ENCODE data around the gene SPHK2. TPM values are rescaled to one million over a fixed set of nuclear protein-coding genes. Genes with fewer than 3 reads are reported as not detected.
A peak's percentile ranks its signal among the peaks of the same experiment; 100 is the strongest.

The SPHK2 gene
- total RNA-seq, 1 experiment from 2014 or later, result 38.8 TPM

- no peak for DNase-seq (ENCODE audit: low spot score)
- Histone ChIP-seq H3K36me3 (ENCODE audit: insufficient read depth, low read length, poor library complexity, severe bottlenecking) (no peaks in the 10 kb centered on the region), H3K27me3 (replicated peaks; ENCODE audit: insufficient read depth, low read depth, low read length, poor library complexity) (no peaks in the 10 kb centered on the region), H3K27ac (ENCODE audit: low read depth, low read length, poor library complexity, severe bottlenecking) (no peak overlapping the region), H3K4me1 (ENCODE audit: insufficient read depth, low read length, poor library complexity, severe bottlenecking) (peaks cover 34% of the 10 kb centered on the region), H3K4me3 (ENCODE audit: low read depth, low read length, poor library complexity, severe bottlenecking) (no peak overlapping the region), H3K9me3 (ENCODE audit: low read depth, low read length, poor library complexity, severe bottlenecking) (no peaks in the 10 kb centered on the region)
- TF ChIP-seq EZH2 (IDR thresholded peaks at IDR 0.05; ENCODE audit: borderline replicate concordance, low read depth, low read length, poor library complexity, severe bottlenecking) (no peak), CTCF (conservative IDR thresholded peaks at IDR 0.05; ENCODE audit: low read depth, low read length) (no peak)
- POLR2A ChIA-PET (ENCODE audit: low non-redundant PET), result interaction anchor here (0.6 to 0.7 kb wide), 2 partner anchors 322 to 1541 kb away, joined by 4 to 7 read pairs; no protein-coding TSS in a partner anchor
- intact Hi-C loops (cut with micrococcal nuclease; ENCODE audit: unreplicated experiment), result loop anchor here (10.0 kb wide), 1 partner anchor 322 kb away; the partner anchor contains the start of gene FTL
- CTCF ChIA-PET, result interaction anchor here (0.6 kb wide), 1 partner anchor 25 kb away, joined by 3 read pairs; no protein-coding TSS in a partner anchor
- no TSS peak for BruUV-seq (replicated peaks)
Measured at GRCh38 chr19:48642862-48643261, 23.6 kb downstream of the SPHK2 start.

- H3K9me3 ChIP-seq (ENCODE audit: low read depth, low read length, poor library complexity, severe bottlenecking), result no peaks in the 10 kb centered on the region
- intact Hi-C loops (cut with micrococcal nuclease; ENCODE audit: unreplicated experiment), result loop anchor here (10.0 kb wide), 1 partner anchor 320 kb away; the partner anchor contains the start of gene FTL
- peak overlapping the region; percentile 77 for H3K27ac ChIP-seq (ENCODE audit: low read depth, low read length, poor library complexity, severe bottlenecking)
- H3K4me3 ChIP-seq (ENCODE audit: low read depth, low read length, poor library complexity, severe bottlenecking), result peak overlapping the region; percentile 62
- no peak for DNase-seq (ENCODE audit: low spot score)
- ChIA-PET CTCF (no interaction called here), POLR2A (ENCODE audit: low non-redundant PET) (no interaction called here)
- H3K36me3 ChIP-seq (ENCODE audit: insufficient read depth, low read length, poor library complexity, severe bottlenecking), result no peaks in the 10 kb centered on the region
- no peaks in the 10 kb centered on the region for H3K27me3 ChIP-seq (replicated peaks; ENCODE audit: insufficient read depth, low read depth, low read length, poor library complexity)
- BruUV-seq (replicated peaks), result no TSS peak
- no peak for TF ChIP-seq EZH2 (IDR thresholded peaks at IDR 0.05; ENCODE audit: borderline replicate concordance, low read depth, low read length, poor library complexity, severe bottlenecking)
- no peak for TF ChIP-seq CTCF (conservative IDR thresholded peaks at IDR 0.05; ENCODE audit: low read depth, low read length)
- H3K4me1 ChIP-seq (ENCODE audit: insufficient read depth, low read length, poor library complexity, severe bottlenecking), result peaks cover 26% of the 10 kb centered on the region
Measured at GRCh38 chr19:48644355-48644754, 25.0 kb downstream of the SPHK2 start.

GRCh38 chr19:48644839-48645619 lies 25.7 kb downstream of the SPHK2 start:
- CTCF ChIA-PET, result interaction anchor here (0.6 to 1.8 kb wide), 4 partner anchors 69 to 325 kb away, joined by 3 to 8 read pairs (median 6); no protein-coding TSS in a partner anchor
- TF ChIP-seq CTCF (conservative IDR thresholded peaks at IDR 0.05; ENCODE audit: low read depth, low read length), result no peak
- TF ChIP-seq EZH2 (IDR thresholded peaks at IDR 0.05; ENCODE audit: borderline replicate concordance, low read depth, low read length, poor library complexity, severe bottlenecking), result no peak
- H3K9me3 ChIP-seq (ENCODE audit: low read depth, low read length, poor library complexity, severe bottlenecking), result no peaks in the 10 kb centered on the region
- no TSS peak for BruUV-seq (replicated peaks)
- H3K36me3 ChIP-seq (ENCODE audit: insufficient read depth, low read length, poor library complexity, severe bottlenecking), result no peaks in the 10 kb centered on the region
- DNase-seq (ENCODE audit: low spot score), result peak; percentile 95
- H3K27ac ChIP-seq (ENCODE audit: low read depth, low read length, poor library complexity, severe bottlenecking), result peak overlapping the region; percentile 77
- H3K27me3 ChIP-seq (replicated peaks; ENCODE audit: insufficient read depth, low read depth, low read length, poor library complexity), result no peaks in the 10 kb centered on the region
- H3K4me3 ChIP-seq (ENCODE audit: low read depth, low read length, poor library complexity, severe bottlenecking), result peak overlapping the region; percentile 62
- intact Hi-C loops (cut with micrococcal nuclease; ENCODE audit: unreplicated experiment), result loop anchor here (5.0 to 10.0 kb wide), 4 partner anchors 67 to 320 kb away; partner anchors contain the start of genes FTL and HSD17B14
- POLR2A ChIA-PET (ENCODE audit: low non-redundant PET), result no interaction called here
- H3K4me1 ChIP-seq (ENCODE audit: insufficient read depth, low read length, poor library complexity, severe bottlenecking), result peaks cover 26% of the 10 kb centered on the region
